Mesendoderm (in vitro differentiated cells): Measurements from ENCODE around the gene SMPD3.

Experiments
- DNase-seq: peaks from one replicate; pipeline ENCODE4 v3.0.0; 2013
- H2AK5ac ChIP-seq: 2 replicates; pipeline ENCODE4 v1.6.1; 2013; ENCODE audit warnings: low read length, inconsistent platforms
- H2BK120ac ChIP-seq: 2 replicates; pipeline ENCODE4 v1.6.1; 2013; ENCODE audit warnings: low read depth, mild to moderate bottlenecking, low read length, moderate library complexity, mixed read lengths
- H2BK15ac ChIP-seq: replicated peaks from 2 replicates; pipeline ENCODE4 v1.6.1; 2013; ENCODE audit warnings: low read depth, mild to moderate bottlenecking, moderate library complexity
- H2BK5ac ChIP-seq: 2 replicates; pipeline ENCODE4 v1.6.1; 2013; ENCODE audit warnings: low read length, inconsistent platforms
- H3K18ac ChIP-seq: 2 replicates; pipeline ENCODE4 v1.6.1; 2013; ENCODE audit warnings: mild to moderate bottlenecking, low read length, mixed read lengths
- H3K23ac ChIP-seq: one replicate; pipeline ENCODE4 v1.6.1; 2013; ENCODE audit warnings: low read length
- H3K27ac ChIP-seq: 2 replicates; pipeline ENCODE4 v1.5.1; 2013; ENCODE audit warnings: low read depth, mild to moderate bottlenecking, inconsistent platforms, low read length, moderate library complexity
- H3K27me3 ChIP-seq: 2 replicates; pipeline ENCODE4 v1.6.1; 2013; ENCODE audit warnings: low read length, control low read depth, mild to moderate bottlenecking, inconsistent platforms; ENCODE audit not compliant: insufficient read depth, poor library complexity
- H3K36me3 ChIP-seq: 2 replicates; pipeline ENCODE4 v1.6.1; 2013; ENCODE audit warnings: low read length, inconsistent platforms; ENCODE audit not compliant: control insufficient read depth, insufficient read depth
- H3K4ac ChIP-seq: one replicate; pipeline ENCODE4 v1.6.1; 2013; ENCODE audit warnings: low read depth, mild to moderate bottlenecking, low read length, moderate library complexity
- H3K4me1 ChIP-seq: 2 replicates; pipeline ENCODE4 v1.6.1; 2013; ENCODE audit warnings: low read depth, low read length, inconsistent platforms; ENCODE audit not compliant: control insufficient read depth
- H3K4me2 ChIP-seq: 2 replicates; pipeline ENCODE4 v1.6.1; 2013; ENCODE audit warnings: low read length
- H3K4me3 ChIP-seq: 2 replicates; pipeline ENCODE4 v1.5.1; 2013; ENCODE audit warnings: mild to moderate bottlenecking, low read length
- H3K56ac ChIP-seq: one replicate; pipeline ENCODE4 v1.6.1; 2013; ENCODE audit warnings: low read length
- H3K79me1 ChIP-seq: 2 replicates; pipeline ENCODE4 v1.6.1; 2013; ENCODE audit warnings: low read length, inconsistent platforms
- H3K79me2 ChIP-seq: 2 replicates; pipeline ENCODE4 v1.6.1; 2013; ENCODE audit warnings: mild to moderate bottlenecking, low read length; ENCODE audit not compliant: control insufficient read depth, insufficient read depth
- H3K9ac ChIP-seq: 2 replicates; pipeline ENCODE4 v1.6.1; 2013; ENCODE audit warnings: low read length, inconsistent platforms
- H4K5ac ChIP-seq: one replicate; pipeline ENCODE4 v1.6.1; 2013; ENCODE audit warnings: low read length
- H4K8ac ChIP-seq: one replicate; pipeline ENCODE4 v1.6.1; 2013; ENCODE audit warnings: low read depth, mild to moderate bottlenecking, control low read depth, low read length, moderate library complexity
- WGBS: extraction: QIAGEN DNeasy Blood & Tissue Kit; methylation state at CpG from one replicate; pipeline ENCODE4 v1.1.7; 2013; ENCODE audit warnings: low lambda C conversion rate, missing lambda C conversion rate; ENCODE audit not compliant: insufficient coverage; ENCODE audit errors: extremely low coverage; 5-methylcytosine and 5-hydroxymethylcytosine counted together

Gene SMPD3

DNA sequence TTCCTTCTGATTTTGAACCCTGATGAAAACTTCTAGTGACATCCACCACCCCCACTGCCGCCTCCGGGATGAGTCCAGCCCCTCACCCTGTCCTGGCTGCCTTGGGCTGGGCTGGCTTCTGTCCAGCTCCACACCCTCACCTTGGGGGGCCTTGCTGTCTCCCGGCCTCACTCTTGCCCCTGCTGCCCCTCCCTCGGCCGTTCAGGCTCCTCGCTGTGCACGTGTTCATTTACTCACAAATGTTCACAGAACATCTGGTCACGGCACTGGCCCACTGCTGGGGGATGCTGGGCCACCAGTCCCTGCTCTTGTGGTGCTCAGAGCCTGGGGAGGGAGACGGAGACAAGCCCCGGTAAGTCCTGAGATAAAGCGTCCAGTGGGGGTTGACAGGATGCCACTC, 96.8 kb downstream of the SMPD3 start:
- H3K9ac ChIP-seq, result no peak overlapping the region

DNA sequence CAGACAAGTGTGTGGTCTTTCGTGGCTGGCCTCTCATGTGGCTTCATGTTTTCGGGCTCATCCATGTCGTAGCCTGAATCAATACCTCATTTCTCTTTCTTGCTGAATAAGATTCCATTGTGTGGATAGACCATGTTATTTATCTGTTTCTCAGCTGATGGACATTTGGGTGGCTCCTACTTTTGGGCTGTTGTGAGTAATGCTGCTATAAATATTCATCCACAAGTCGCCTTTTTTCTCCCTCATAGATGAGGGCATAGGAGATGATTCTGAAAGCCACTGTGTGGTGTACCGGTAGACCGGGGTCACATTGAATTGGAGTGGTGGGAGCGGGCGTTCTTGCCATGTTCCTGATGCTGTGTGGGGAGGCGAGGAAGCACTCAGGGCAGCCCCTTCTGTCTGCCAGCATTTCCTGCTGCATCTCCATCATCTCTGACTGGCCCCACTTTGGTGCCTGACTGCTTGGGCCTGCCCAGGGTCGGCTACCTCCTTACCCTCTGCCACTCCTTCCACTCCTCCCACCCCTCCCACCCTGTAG, 97.4 kb downstream of the SMPD3 start:
- no peak overlapping the region for H3K4me2 ChIP-seq
- H4K5ac ChIP-seq, result no peak overlapping the region
- no peak for DNase-seq
- H3K18ac ChIP-seq, result no peak overlapping the region
- no peak overlapping the region for H3K4ac ChIP-seq
- no peak overlapping the region for H2AK5ac ChIP-seq
- no peak overlapping the region for H4K8ac ChIP-seq
- H3K27me3 ChIP-seq, result no peaks in the 10 kb centered on the region
- H3K4me3 ChIP-seq, result no peak overlapping the region
- no peaks in the 10 kb centered on the region for H3K79me2 ChIP-seq
- no peak overlapping the region for H3K56ac ChIP-seq
- no CpG with 5 or more reads among the region's 10 CpGs for WGBS
- H3K4me1 ChIP-seq, result no peaks in the 10 kb centered on the region
- no peak overlapping the region for H2BK120ac ChIP-seq
- peaks cover 7% of the 10 kb centered on the region for H3K36me3 ChIP-seq
- no peak overlapping the region for H3K9ac ChIP-seq
- no peak overlapping the region for H3K23ac ChIP-seq
- no peaks in the 10 kb centered on the region for H3K79me1 ChIP-seq
- no peak overlapping the region for H2BK5ac ChIP-seq
- H3K27ac ChIP-seq, result no peak overlapping the region
- no peak overlapping the region for H2BK15ac ChIP-seq

More for the DNA sequence above, 96.8 kb downstream of the SMPD3 start:
- Histone ChIP-seq H2AK5ac (no peak overlapping the region), H3K4ac (no peak overlapping the region), H3K79me2 (no peaks in the 10 kb centered on the region), H4K5ac (no peak overlapping the region), H3K27ac (no peak overlapping the region), H3K27me3 (no peaks in the 10 kb centered on the region), H2BK5ac (no peak overlapping the region), H2BK15ac (no peak overlapping the region), H3K36me3 (peaks cover 7% of the 10 kb centered on the region), H4K8ac (no peak overlapping the region), H3K79me1 (no peaks in the 10 kb centered on the region), H3K4me2 (no peak overlapping the region), H3K18ac (no peak overlapping the region), H2BK120ac (no peak overlapping the region), H3K56ac (no peak overlapping the region), H3K4me3 (no peak overlapping the region), H3K23ac (no peak overlapping the region), H3K4me1 (no peaks in the 10 kb centered on the region)
- WGBS, result no CpG with 5 or more reads among the region's 11 CpGs
- DNase-seq, result no peak

DNA sequence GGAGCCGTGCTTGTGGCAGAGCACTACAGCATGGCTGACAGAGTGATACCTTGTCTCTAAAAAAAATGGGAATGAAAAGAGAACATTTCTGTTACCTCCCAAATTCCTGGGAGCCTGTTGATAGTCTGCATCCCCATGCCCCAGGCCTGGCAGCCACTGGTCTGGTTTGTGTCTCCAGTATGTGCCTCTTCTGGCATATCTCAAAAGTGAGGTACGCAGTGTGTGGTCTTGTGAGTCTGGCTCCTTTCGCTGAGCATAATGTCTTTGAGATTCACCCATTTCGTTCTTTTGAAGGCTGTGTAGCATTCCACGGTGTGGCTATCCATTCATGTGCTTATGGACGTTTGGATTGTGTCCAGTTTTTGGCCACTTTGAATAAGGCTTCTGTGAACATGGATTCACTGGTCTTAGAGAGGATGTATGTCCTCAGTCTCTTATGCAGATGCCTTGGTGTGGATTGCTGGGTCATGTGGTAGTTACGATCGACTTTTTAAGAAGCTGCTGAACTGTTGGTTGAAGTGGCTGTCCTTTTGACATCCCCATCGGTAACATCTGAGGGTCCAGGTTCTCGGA, 98.4 kb downstream of the SMPD3 start:
- H3K23ac ChIP-seq, result no peak overlapping the region
- no peak overlapping the region for H3K18ac ChIP-seq
- no peak overlapping the region for H2BK15ac ChIP-seq
- no peak overlapping the region for H3K56ac ChIP-seq
- H3K4me1 ChIP-seq, result no peaks in the 10 kb centered on the region
- H3K4me2 ChIP-seq, result no peak overlapping the region
- no CpG with 5 or more reads among the region's 10 CpGs for WGBS
- no peak overlapping the region for H2BK120ac ChIP-seq
- no peaks in the 10 kb centered on the region for H3K79me2 ChIP-seq
- no peak overlapping the region for H4K8ac ChIP-seq
- H3K27me3 ChIP-seq, result no peaks in the 10 kb centered on the region
- no peak overlapping the region for H3K27ac ChIP-seq
- no peak overlapping the region for H2BK5ac ChIP-seq
- H3K4me3 ChIP-seq, result no peak overlapping the region
- no peak overlapping the region for H3K9ac ChIP-seq
- H3K4ac ChIP-seq, result no peak overlapping the region
- H2AK5ac ChIP-seq, result no peak overlapping the region
- peaks cover 10% of the 10 kb centered on the region for H3K36me3 ChIP-seq
- H3K79me1 ChIP-seq, result no peaks in the 10 kb centered on the region
- DNase-seq, result no peak
- no peak overlapping the region for H4K5ac ChIP-seq

DNA sequence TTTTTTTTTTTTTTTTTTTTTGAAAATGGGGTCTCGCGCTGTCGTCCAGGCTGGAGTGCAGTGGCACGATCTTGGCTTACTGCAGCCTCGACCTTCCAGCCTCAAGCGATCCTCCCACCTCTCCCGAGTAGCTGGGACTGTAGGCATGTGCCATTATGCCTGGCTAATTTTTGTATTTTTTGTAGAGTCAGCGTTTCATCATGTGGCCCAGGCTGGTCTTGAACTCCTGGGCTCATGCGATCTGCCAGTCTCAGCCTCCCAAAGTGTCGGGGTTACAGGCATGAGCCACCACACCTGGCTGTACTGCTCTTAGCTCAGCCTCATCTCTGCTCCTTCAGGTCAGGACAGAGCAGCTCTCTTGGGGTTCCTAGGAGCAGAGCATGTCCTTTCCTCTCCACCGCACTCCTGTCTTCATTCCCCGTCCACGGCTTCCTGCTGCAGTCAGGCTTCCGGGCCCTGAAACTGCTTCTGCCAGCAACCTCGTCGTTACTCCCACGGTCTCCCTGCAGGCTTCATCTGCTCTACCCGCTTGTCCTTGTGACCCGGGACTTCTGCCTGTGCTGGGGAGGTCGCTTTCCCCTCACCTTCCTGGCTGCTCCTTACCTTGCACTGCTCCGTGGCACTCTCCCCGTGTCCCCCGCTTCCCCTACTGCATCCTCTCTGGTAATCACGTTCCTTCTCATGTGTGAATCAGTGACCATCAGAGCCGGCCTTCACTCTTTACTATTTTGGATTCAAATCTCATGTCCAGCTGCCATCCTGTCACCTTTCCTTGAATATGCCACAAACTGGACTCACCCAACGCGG, 99.5 kb downstream of the SMPD3 start:
- H2AK5ac ChIP-seq, result no peak overlapping the region
- H3K27ac ChIP-seq, result no peak overlapping the region
- H3K36me3 ChIP-seq, result peaks cover 10% of the 10 kb centered on the region
- H3K18ac ChIP-seq, result no peak overlapping the region
- no peak overlapping the region for H3K4me2 ChIP-seq
- DNase-seq, result no peak
- H3K79me1 ChIP-seq, result no peaks in the 10 kb centered on the region
- no peaks in the 10 kb centered on the region for H3K79me2 ChIP-seq
- H4K5ac ChIP-seq, result no peak overlapping the region
- H3K4me3 ChIP-seq, result no peak overlapping the region
- no peak overlapping the region for H3K23ac ChIP-seq
- H2BK120ac ChIP-seq, result no peak overlapping the region
- H3K4ac ChIP-seq, result no peak overlapping the region
- H4K8ac ChIP-seq, result no peak overlapping the region
- H2BK5ac ChIP-seq, result no peak overlapping the region
- H3K56ac ChIP-seq, result no peak overlapping the region
- no peaks in the 10 kb centered on the region for H3K27me3 ChIP-seq
- no peaks in the 10 kb centered on the region for H3K4me1 ChIP-seq
- WGBS, result no CpG with 5 or more reads among the region's 27 CpGs
- H3K9ac ChIP-seq, result no peak overlapping the region
- H2BK15ac ChIP-seq, result no peak overlapping the region

DNA sequence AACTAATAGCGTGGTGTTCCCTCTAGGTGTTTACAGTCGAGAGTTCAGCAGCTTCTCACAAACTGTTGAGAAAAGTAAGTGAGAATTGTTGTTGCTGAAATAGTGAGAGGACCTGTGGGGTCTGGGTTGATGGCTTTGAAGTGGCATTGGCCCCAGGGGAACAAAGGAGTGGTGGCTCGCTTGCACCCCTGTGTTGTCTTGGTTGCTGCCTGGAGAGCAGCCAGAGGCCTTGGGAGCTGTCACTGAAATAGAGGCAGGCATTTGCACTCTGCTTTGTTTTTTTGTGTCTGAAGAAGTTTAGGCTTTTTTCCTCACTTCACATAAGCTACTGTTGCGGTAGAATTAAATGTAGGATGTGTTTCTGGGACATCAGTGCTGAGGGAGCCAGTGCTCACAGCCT, 100.7 kb downstream of the SMPD3 start:
- no peak overlapping the region for H3K4me3 ChIP-seq
- H3K4ac ChIP-seq, result no peak overlapping the region
- no peak overlapping the region for H3K4me2 ChIP-seq
- no peak overlapping the region for H3K56ac ChIP-seq
- H4K8ac ChIP-seq, result no peak overlapping the region
- DNase-seq, result no peak
- no peak overlapping the region for H3K23ac ChIP-seq
- H2BK5ac ChIP-seq, result no peak overlapping the region
- no peaks in the 10 kb centered on the region for H3K27me3 ChIP-seq
- peaks cover 10% of the 10 kb centered on the region for H3K36me3 ChIP-seq
- H3K79me2 ChIP-seq, result no peaks in the 10 kb centered on the region
- H2BK120ac ChIP-seq, result no peak overlapping the region
- no peaks in the 10 kb centered on the region for H3K4me1 ChIP-seq
- no peak overlapping the region for H2AK5ac ChIP-seq
- H2BK15ac ChIP-seq, result no peak overlapping the region
- no peak overlapping the region for H4K5ac ChIP-seq
- H3K18ac ChIP-seq, result no peak overlapping the region
- no peak overlapping the region for H3K9ac ChIP-seq
- no peaks in the 10 kb centered on the region for H3K79me1 ChIP-seq
- WGBS, result no CpG with 5 or more reads among the region's 4 CpGs
- no peak overlapping the region for H3K27ac ChIP-seq
